Caco-2 (cell line): ENCODE results near the gene TMEM267. TPM values are rescaled to one million over a fixed set of nuclear protein-coding genes. Genes with fewer than 3 reads are reported as not detected.

Source experiments
- BruUV-seq: library from RNA; stranded (reverse); fragments of 400-500 nt; replicated peaks from 2 replicates; lab custom pipeline; 2021; lab: Mats Ljungman, UMichigan
- CTCF ChIA-PET: fragments of 300-600 bp; sonication (Branson Sonifier 250); formaldehyde crosslinking; loops from one replicate; lab custom pipeline; 2022; ENCODE audit warnings: antibody characterized with exemption; lab: Charles Lee
- POLR2A ChIA-PET: fragments of 300-600 bp; sonication (Branson Sonifier 250); formaldehyde crosslinking; loops from one replicate; lab custom pipeline; 2022; ENCODE audit warnings: antibody characterized with exemption; lab: Charles Lee
- DNase-seq, 2 experiments: peaks; one replicate each; pipeline versions ENCODE4 v3.0.0 to v3.0.0-alpha.2; 2020 to 2022
- H3K27me3 ChIP-seq: replicated peaks from 2 replicates; pipeline ENCODE4 v1.6.0; 2011; ENCODE audit warnings: low read length; ENCODE audit not compliant: control insufficient read depth, insufficient read depth
- H3K36me3 ChIP-seq: 2 replicates; pipeline ENCODE4 v1.5.1; 2011; ENCODE audit warnings: low read length; ENCODE audit not compliant: control insufficient read depth, insufficient read depth
- H3K4me1 ChIP-seq: fragments of 250-450 bp; sonication (Bioruptor Pico); 2 replicates; pipeline ENCODE4 v1.5.1; 2020; ENCODE audit warnings: mild to moderate bottlenecking
- H3K4me3 ChIP-seq: 2 replicates; pipeline ENCODE4 v1.5.1; 2011; ENCODE audit warnings: low read depth, mild to moderate bottlenecking, control low read depth, low read length
- H3K9me3 ChIP-seq: fragments of 250-450 bp; sonication (Bioruptor Pico); 2 replicates; pipeline ENCODE4 v1.5.1; 2020; ENCODE audit warnings: mild to moderate bottlenecking, moderate library complexity
- H3K27ac Mint-ChIP-seq: one replicate; pipeline ENCODE4 v1.8.0; 2022; ENCODE audit warnings: mixed read lengths; ENCODE audit not compliant: unreplicated experiment
- H3K27me3 Mint-ChIP-seq: one replicate; pipeline ENCODE4 v1.8.0; 2022; ENCODE audit warnings: mixed read lengths; ENCODE audit not compliant: insufficient read depth, unreplicated experiment
- H3K36me3 Mint-ChIP-seq: one replicate; pipeline ENCODE4 v1.8.0; 2022; ENCODE audit warnings: mild to moderate bottlenecking, mixed read lengths; ENCODE audit not compliant: insufficient read depth, unreplicated experiment
- H3K4me1 Mint-ChIP-seq: one replicate; pipeline ENCODE4 v1.8.0; 2022; ENCODE audit warnings: low read depth, mixed read lengths; ENCODE audit not compliant: unreplicated experiment
- H3K4me3 Mint-ChIP-seq: one replicate; pipeline ENCODE4 v1.8.0; 2022; ENCODE audit warnings: mild to moderate bottlenecking, moderate library complexity, mixed read lengths; ENCODE audit not compliant: unreplicated experiment
- H3K9me3 Mint-ChIP-seq: one replicate; pipeline ENCODE4 v1.8.0; 2022; ENCODE audit warnings: mixed read lengths; ENCODE audit not compliant: unreplicated experiment
- CTCF ChIP-seq, 2 experiments: fragments of 200-600 bp in 1 of 2; IDR thresholded peaks; 1 replicate in 1 of 2; 2 replicates in 1 of 2; pipeline versions ENCODE4 v1.5.1 to v1.8.0; 2011 to 2022; ENCODE audit warnings: antibody characterized with exemption in 1 of 2, control low read depth in 1 of 2, inconsistent platforms in 1 of 2, low read depth in 1 of 2, low read length in 1 of 2, mild to moderate bottlenecking in 1 of 2, moderate library complexity in 1 of 2; ENCODE audit not compliant: insufficient read depth in 1 of 2, severe bottlenecking in 1 of 2, unreplicated experiment in 1 of 2
- intact Hi-C: fragments of 100-400 bp; cut with micrococcal nuclease; formaldehyde crosslinking; loops from one replicate; pipeline ENCODE4 v1.10.0; 2022; ENCODE audit not compliant: unreplicated experiment
- total RNA-seq: library from RNA; stranded (reverse); gene quantifications from 2 replicates; pipeline ENCODE4 v1.2.3, GENCODE V29; 2022

The TMEM267 gene
- total RNA-seq, 1 experiment from 2014 or later: 15.5 TPM

DNA sequence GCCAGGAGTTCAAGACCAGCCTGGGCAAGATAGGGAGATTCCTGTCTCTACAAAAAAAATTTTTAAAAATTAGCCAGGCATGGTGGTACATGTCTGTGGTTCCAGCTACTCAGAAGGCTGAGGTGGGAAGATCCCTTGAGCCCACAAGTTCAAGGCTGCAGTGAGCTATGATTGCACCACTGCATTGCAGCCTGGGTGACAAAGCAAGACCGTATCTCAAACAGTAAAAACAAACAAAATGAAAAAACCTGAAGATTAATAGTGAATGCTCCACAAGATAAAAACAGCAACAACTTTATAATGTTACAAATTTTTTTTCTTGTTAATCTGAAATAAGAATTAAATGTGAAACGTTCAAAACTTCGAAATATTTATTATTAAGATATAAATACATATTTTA lies 2.7 kb upstream of the TMEM267 start:
- POLR2A ChIA-PET: interaction anchor here (0.6 kb wide), 1 partner anchor 64 kb away, joined by 3 read pairs; no protein-coding TSS in a partner anchor
- BruUV-seq: no TSS peak
- H3K4me3 Mint-ChIP-seq: no peak overlapping the region
- H3K36me3 Mint-ChIP-seq: peaks cover 21% of the 10 kb centered on the region
- intact Hi-C loops: no loop called here
- CTCF ChIA-PET: no interaction called here
- H3K4me1 ChIP-seq: peaks cover 3% of the 10 kb centered on the region; the same call in 1 of the 2 replicates
- H3K27me3 ChIP-seq: no peaks in the 10 kb centered on the region
- DNase-seq: no peak
- peaks cover 11% of the 10 kb centered on the region for H3K4me1 Mint-ChIP-seq
- no peaks in the 10 kb centered on the region for H3K27me3 Mint-ChIP-seq
- no peaks in the 10 kb centered on the region for H3K9me3 Mint-ChIP-seq
- no peak for TF ChIP-seq CTCF (IDR thresholded peaks at IDR 0.05; ENCODE audit: insufficient read depth in 1 of 2, low read depth in 1 of 2, low read length in 1 of 2, severe bottlenecking in 1 of 2, unreplicated experiment in 1 of 2)
- no peak overlapping the region for H3K27ac Mint-ChIP-seq
- H3K36me3 ChIP-seq: no peaks in the 10 kb centered on the region
- no peaks in the 10 kb centered on the region for H3K9me3 ChIP-seq
- H3K4me3 ChIP-seq: no peak overlapping the region

DNA sequence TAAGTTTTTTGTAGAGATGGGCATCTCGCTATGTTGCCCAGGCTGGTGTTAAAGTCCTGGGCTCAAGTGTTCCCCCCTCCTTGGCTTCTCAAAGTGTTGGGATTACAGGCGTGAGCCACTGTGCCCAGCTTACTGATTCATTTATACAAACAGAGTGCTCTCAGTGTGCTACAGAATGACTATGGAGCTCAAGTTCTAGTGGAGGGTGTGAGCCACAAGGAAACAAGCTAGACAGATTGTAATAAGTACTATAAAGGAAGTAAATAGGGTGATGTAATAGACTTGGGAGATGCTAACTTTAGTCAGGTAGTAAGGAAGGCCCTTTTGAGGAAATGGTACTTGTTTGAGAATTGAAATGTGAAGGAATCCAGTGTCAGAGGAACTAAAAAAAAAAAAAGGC lies 1.7 kb upstream of the TMEM267 start:
- Mint-ChIP-seq H3K27me3 (no peaks in the 10 kb centered on the region), H3K4me1 (peaks cover 11% of the 10 kb centered on the region), H3K4me3 (no peak overlapping the region), H3K27ac (no peak overlapping the region), H3K36me3 (peaks cover 21% of the 10 kb centered on the region), H3K9me3 (no peaks in the 10 kb centered on the region)
- ChIA-PET CTCF (no interaction called here), POLR2A (no interaction called here)
- Histone ChIP-seq H3K9me3 (no peaks in the 10 kb centered on the region), H3K4me1 (peaks cover 3% of the 10 kb centered on the region; the same call in 1 of the 2 replicates), H3K27me3 (no peaks in the 10 kb centered on the region), H3K36me3 (no peaks in the 10 kb centered on the region), H3K4me3 (no peak overlapping the region)
- TF ChIP-seq CTCF (IDR thresholded peaks at IDR 0.05; ENCODE audit: insufficient read depth in 1 of 2, low read depth in 1 of 2, low read length in 1 of 2, severe bottlenecking in 1 of 2, unreplicated experiment in 1 of 2): no peak
- intact Hi-C loops: no loop called here
- no TSS peak for BruUV-seq
- DNase-seq: no peak

GRCh38 chr5:43484106-43484849 lies 613 bp upstream of the TMEM267 start:
- Mint-ChIP-seq H3K9me3 (no peaks in the 10 kb centered on the region), H3K36me3 (peaks cover 21% of the 10 kb centered on the region), H3K27ac (peak overlapping the region; percentile 99), H3K4me3 (peak overlapping the region; percentile 95), H3K27me3 (no peaks in the 10 kb centered on the region), H3K4me1 (peaks cover 11% of the 10 kb centered on the region)
- H3K9me3 ChIP-seq: no peaks in the 10 kb centered on the region
- peaks cover 3% of the 10 kb centered on the region; the same call in 1 of the 2 replicates for H3K4me1 ChIP-seq
- TSS peak; percentile 89 for BruUV-seq
- ChIA-PET POLR2A (interaction anchor here (0.6 to 1.6 kb wide), 15 partner anchors 8 to 363 kb away, joined by 3 to 26 read pairs (median 5); partner anchors contain the start of genes C5orf34, HMGCS1, NNT and ZNF131), CTCF (interaction anchor here (0.5 to 1.8 kb wide), 35 partner anchors 9 to 899 kb away, joined by 3 to 28 read pairs (median 5); partner anchors contain the start of genes ANXA2R, C5orf34, CCL28 and HMGCS1)
- peak; percentile 75 to 82 for TF ChIP-seq CTCF (IDR thresholded peaks at IDR 0.05; ENCODE audit: insufficient read depth in 1 of 2, low read depth in 1 of 2, low read length in 1 of 2, severe bottlenecking in 1 of 2, unreplicated experiment in 1 of 2)
- H3K4me3 ChIP-seq: peak overlapping the region; percentile 81
- no peaks in the 10 kb centered on the region for H3K36me3 ChIP-seq
- DNase-seq: peak; percentile 83 to 91
- H3K27me3 ChIP-seq: no peaks in the 10 kb centered on the region
- intact Hi-C loops: loop anchor here (1.0 kb wide), 2 partner anchors 30 to 87 kb away; no protein-coding TSS in a partner anchor
